SK-N-MC (cell line): ENCODE results near the gene TSPAN4.

Source experiments
- EZH2 ChIP-seq: fragments of 200-600 bp; sonication (generic); IDR thresholded peaks from one replicate; pipeline ENCODE4 v1.6.1; 2017; ENCODE audit warnings: antibody characterized with exemption
- POLR2AphosphoS5 ChIP-seq: IDR thresholded peaks from 2 replicates; pipeline ENCODE4 v1.6.1; 2012; ENCODE audit warnings: mild to moderate bottlenecking, low read depth, low read length, borderline replicate concordance

DNA sequence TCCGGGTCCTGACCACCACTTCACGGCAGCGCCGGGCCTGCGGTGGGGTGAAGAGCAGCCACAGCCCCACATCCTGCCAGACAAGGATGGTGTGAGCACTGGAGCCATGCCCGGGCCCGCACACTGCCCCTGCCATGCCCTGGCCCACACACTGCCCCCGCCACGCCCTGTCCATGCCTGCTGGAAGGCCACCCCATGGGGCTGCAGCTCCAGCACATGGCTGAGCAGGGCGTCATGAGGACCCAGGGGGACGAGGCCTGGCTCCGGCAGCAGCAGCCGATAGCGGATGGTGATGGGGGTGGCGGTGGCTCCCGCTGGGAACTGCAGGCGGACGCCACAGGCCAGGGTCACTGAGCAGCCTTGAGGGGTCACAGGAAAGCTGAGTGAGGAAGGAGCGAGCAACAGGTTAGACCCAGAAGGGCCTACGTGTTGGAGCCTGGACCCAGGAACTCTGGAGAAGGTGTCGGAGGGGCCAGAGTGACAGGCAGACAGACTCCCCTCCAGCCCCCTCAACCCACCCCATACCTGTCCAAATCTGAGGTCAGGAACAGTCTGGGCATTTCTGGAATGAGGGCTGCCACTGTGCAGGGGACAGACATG is 40.5 kb upstream of the TSPAN4 start:
- no peak for TF ChIP-seq POLR2AphosphoS5
- TF ChIP-seq EZH2 = no peak
